ENCODE results near the gene NGRN.

DNA sequence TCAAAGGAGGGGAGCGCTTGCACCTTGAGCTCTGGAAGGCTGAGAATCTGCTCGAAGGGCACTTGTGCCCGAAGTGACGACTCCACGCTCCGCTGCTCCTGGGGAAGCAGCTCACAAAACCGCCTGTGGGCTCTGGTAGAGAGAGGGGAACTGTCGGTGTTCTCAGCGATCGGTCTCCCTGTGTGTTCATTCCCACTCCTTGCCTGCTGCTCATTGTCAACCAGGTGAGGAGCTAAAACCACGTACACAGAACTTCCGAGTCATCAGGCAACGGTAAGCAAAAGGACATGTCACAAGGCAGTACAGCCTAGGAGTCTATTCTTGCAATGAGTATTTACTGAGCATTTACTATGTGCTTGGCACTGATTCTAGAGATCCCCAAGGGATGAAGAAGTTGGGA, 33.3 kb upstream of the NGRN start:
- TF ChIP-seq, protein P1, sequence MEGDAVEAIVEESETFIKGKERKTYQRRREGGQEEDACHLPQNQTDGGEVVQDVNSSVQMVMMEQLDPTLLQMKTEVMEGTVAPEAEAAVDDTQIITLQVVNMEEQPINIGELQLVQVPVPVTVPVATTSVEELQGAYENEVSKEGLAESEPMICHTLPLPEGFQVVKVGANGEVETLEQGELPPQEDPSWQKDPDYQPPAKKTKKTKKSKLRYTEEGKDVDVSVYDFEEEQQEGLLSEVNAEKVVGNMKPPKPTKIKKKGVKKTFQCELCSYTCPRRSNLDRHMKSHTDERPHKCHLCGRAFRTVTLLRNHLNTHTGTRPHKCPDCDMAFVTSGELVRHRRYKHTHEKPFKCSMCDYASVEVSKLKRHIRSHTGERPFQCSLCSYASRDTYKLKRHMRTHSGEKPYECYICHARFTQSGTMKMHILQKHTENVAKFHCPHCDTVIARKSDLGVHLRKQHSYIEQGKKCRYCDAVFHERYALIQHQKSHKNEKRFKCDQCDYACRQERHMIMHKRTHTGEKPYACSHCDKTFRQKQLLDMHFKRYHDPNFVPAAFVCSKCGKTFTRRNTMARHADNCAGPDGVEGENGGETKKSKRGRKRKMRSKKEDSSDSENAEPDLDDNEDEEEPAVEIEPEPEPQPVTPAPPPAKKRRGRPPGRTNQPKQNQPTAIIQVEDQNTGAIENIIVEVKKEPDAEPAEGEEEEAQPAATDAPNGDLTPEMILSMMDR (conservative IDR thresholded peaks at IDR 0.05 in 1 of 2, IDR thresholded peaks at IDR 0.05 in 1 of 2; ENCODE audit: low read depth in 1 of 2, low read length in 2 of 2): no peak
- no peak for TF ChIP-seq EZH2 (IDR thresholded peaks at IDR 0.05; ENCODE audit: low read length, missing control alignments)

Data from fibroblast of lung (primary cell).